Neuronal stem cell (in vitro differentiated cells): ENCODE data around the gene BRIX1.

Experiments
- DNase-seq: peaks from one replicate; pipeline ENCODE4 v3.0.0-alpha.2; 2013; ENCODE audit warnings: low spot score
- H2AFZ ChIP-seq: one replicate; pipeline ENCODE4 v1.6.1; 2013; ENCODE audit warnings: mild to moderate bottlenecking, low read length, inconsistent platforms
- H2AK5ac ChIP-seq: 2 replicates; pipeline ENCODE4 v1.6.1; 2013; ENCODE audit warnings: low read depth, mild to moderate bottlenecking, inconsistent platforms, low read length, moderate library complexity, mixed read lengths
- H2BK120ac ChIP-seq: 2 replicates; pipeline ENCODE4 v1.6.1; 2013; ENCODE audit warnings: low read depth, mild to moderate bottlenecking, inconsistent platforms, low read length, moderate library complexity, mixed read lengths
- H2BK12ac ChIP-seq: one replicate; pipeline ENCODE4 v1.6.1; 2013; ENCODE audit warnings: low read length, inconsistent platforms
- H2BK15ac ChIP-seq: 2 replicates; pipeline ENCODE4 v1.6.1; 2013; ENCODE audit warnings: mild to moderate bottlenecking, low read length, inconsistent platforms, mixed read lengths
- H2BK5ac ChIP-seq: one replicate; pipeline ENCODE4 v1.6.1; 2013; ENCODE audit warnings: inconsistent platforms, mild to moderate bottlenecking, low read length, moderate library complexity
- H3K14ac ChIP-seq: one replicate; pipeline ENCODE4 v1.6.1; 2013; ENCODE audit warnings: low read length, inconsistent platforms
- H3K18ac ChIP-seq: 2 replicates; pipeline ENCODE4 v1.6.1; 2013; ENCODE audit warnings: low read length, inconsistent platforms
- H3K23ac ChIP-seq: 2 replicates; pipeline ENCODE4 v1.6.1; 2013; ENCODE audit warnings: low read depth, mild to moderate bottlenecking, mixed read lengths, low read length, inconsistent platforms; ENCODE audit not compliant: poor library complexity
- H3K27ac ChIP-seq: replicated peaks from 3 replicates; pipeline ENCODE4 v1.5.1; 2013; ENCODE audit warnings: low read length, inconsistent platforms
- H3K27me3 ChIP-seq, 3 experiments: 2 replicates each; pipeline ENCODE4 v1.6.1; 2013; ENCODE audit warnings: low read length in 3 of 3, mild to moderate bottlenecking in 2 of 3, inconsistent platforms in 1 of 3, low read depth in 1 of 3, mixed read lengths in 1 of 3, moderate library complexity in 1 of 3; ENCODE audit not compliant: control insufficient read depth in 3 of 3, insufficient read depth in 3 of 3
- H3K36me3 ChIP-seq, 2 donors: replicated peaks in 1 of 2; 2 replicates each; pipeline ENCODE4 v1.6.1; 2013; ENCODE audit warnings: low read length in 2 of 2; ENCODE audit not compliant: control insufficient read depth in 2 of 2, insufficient read depth in 2 of 2
- H3K4ac ChIP-seq: 2 replicates; pipeline ENCODE4 v1.6.1; 2013; ENCODE audit warnings: inconsistent platforms, mild to moderate bottlenecking, low read length, moderate library complexity
- H3K4me1 ChIP-seq, 2 donors: 1 replicate in 1 of 2; 2 replicates in 1 of 2; pipeline ENCODE4 v1.6.1; 2013; ENCODE audit warnings: low read length in 2 of 2, low read depth in 1 of 2; ENCODE audit not compliant: control insufficient read depth in 2 of 2, insufficient read depth in 1 of 2
- H3K4me2 ChIP-seq: one replicate; pipeline ENCODE4 v1.6.1; 2013; ENCODE audit warnings: mild to moderate bottlenecking, low read length, inconsistent platforms; ENCODE audit not compliant: insufficient read depth, poor library complexity, severe bottlenecking
- H3K4me3 ChIP-seq, 2 donors: 2 replicates each; pipeline ENCODE4 v1.5.1; 2013; ENCODE audit warnings: low read length in 2 of 2, mild to moderate bottlenecking in 2 of 2, inconsistent platforms in 1 of 2, moderate library complexity in 1 of 2
- H3K79me1 ChIP-seq: one replicate; pipeline ENCODE4 v1.6.1; 2013; ENCODE audit warnings: low read depth, mild to moderate bottlenecking, inconsistent platforms, low read length, moderate library complexity
- H3K9ac ChIP-seq: one replicate; pipeline ENCODE4 v1.6.1; 2013; ENCODE audit warnings: mild to moderate bottlenecking, low read depth, low read length, inconsistent platforms; ENCODE audit not compliant: poor library complexity
- H3K9me3 ChIP-seq, 2 donors: replicated peaks in 1 of 2; 2 replicates each; pipeline versions ENCODE3 to v1.6.1; 2013; ENCODE audit warnings: low read length in 2 of 2, mild to moderate bottlenecking in 2 of 2, inconsistent platforms in 1 of 2, low read depth in 1 of 2, mixed read lengths in 1 of 2, moderate library complexity in 1 of 2; ENCODE audit not compliant: control insufficient read depth in 2 of 2, insufficient read depth in 1 of 2
- H4K8ac ChIP-seq: one replicate; pipeline ENCODE4 v1.6.1; 2013; ENCODE audit warnings: low read depth, mild to moderate bottlenecking, inconsistent platforms, low read length, moderate library complexity
- H4K91ac ChIP-seq: one replicate; pipeline ENCODE4 v1.6.1; 2013; ENCODE audit warnings: low read length, low read depth, mild to moderate bottlenecking, inconsistent platforms; ENCODE audit not compliant: poor library complexity
- WGBS, 2 donors: extraction: QIAGEN DNeasy Blood & Tissue Kit; methylation state at CpG; one replicate each; pipeline ENCODE4 v1.1.7; 2013; ENCODE audit warnings: missing lambda C conversion rate in 2 of 2, mixed read lengths in 1 of 2; ENCODE audit not compliant: insufficient read length in 2 of 2, insufficient replicate concordance in 1 of 2; ENCODE audit errors: extremely low coverage in 2 of 2; 5-methylcytosine and 5-hydroxymethylcytosine counted together

Gene BRIX1

DNA sequence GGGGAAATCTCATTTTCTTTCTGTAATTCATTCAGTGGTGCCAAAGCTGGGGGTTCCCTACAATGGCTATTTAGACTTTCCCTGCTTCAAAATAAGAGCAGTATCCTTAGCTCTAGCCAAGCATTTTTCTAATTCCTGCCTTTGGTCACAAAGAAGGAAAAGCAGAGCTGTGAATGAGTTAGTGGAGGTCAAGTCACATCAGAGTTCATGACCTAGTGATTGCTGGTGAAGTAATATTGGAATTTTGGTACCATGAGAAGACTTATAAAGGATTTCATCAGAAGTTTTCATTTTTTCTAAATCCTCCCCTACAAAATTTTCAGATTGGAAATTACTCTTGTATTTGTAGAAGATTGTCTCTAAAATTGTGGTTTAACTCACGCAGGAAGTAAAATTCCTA lies 41.8 kb downstream of the BRIX1 start:
- Histone ChIP-seq H3K4me1 (no peaks in the 10 kb centered on the region), H4K91ac (no peak overlapping the region)

DNA sequence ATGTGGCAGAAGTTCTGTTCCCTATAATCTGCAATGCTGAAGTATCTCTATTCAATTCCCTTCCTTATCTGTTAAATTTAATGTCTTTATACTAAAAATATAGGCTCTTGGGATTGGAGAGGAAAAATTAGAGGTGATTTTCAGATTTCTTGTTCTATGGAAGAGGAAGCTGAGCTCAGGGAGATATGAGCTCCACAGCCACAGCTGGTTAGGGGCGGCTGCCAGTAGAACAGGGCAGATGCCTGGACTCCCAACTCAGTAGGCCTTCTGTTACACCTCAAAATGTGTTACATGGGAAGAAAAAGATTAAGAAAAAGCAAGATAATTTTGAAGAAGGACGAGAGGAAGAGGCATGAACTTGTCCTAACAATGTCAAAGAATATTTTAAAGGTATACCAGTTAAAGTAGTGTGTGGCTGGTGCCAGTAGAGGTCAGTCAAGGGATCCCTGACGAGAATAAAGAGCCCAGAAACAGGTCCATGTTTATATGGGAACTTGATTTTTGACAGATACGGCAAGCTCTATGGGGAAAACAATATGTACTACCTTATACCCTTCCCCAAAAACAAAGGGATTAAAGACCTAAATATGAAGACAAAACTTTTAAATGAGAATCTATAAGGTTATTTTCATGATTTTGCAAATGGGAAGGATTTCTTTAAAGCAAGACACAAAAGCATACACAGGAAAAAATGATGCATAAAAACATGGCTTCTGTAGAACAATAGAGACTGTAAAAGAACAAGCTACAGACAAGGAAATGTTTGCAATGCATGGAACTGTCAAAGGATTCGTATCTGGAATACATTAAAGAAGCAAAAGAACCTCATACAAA lies 42.6 kb downstream of the BRIX1 start:
- no peak overlapping the region for H3K18ac ChIP-seq
- no peak overlapping the region for H3K4me3 ChIP-seq
- H4K8ac ChIP-seq = no peak overlapping the region
- H3K27ac ChIP-seq = no peak overlapping the region
- H3K4me1 ChIP-seq = no peaks in the 10 kb centered on the region
- H3K79me1 ChIP-seq = no peaks in the 10 kb centered on the region
- H3K9me3 ChIP-seq = no peaks in the 10 kb centered on the region
- no peak overlapping the region for H2BK5ac ChIP-seq
- no peak overlapping the region for H2AK5ac ChIP-seq
- no peak overlapping the region for H2BK15ac ChIP-seq
- no peak overlapping the region for H3K4ac ChIP-seq
- no CpG with 5 or more reads among the region's 5 CpGs for WGBS, 2 donors
- H3K27me3 ChIP-seq = no peaks in the 10 kb centered on the region
- no peak overlapping the region for H2AFZ ChIP-seq
- no peak overlapping the region for H2BK12ac ChIP-seq
- H3K23ac ChIP-seq = no peak overlapping the region
- peak; percentile 2 for DNase-seq
- H3K36me3 ChIP-seq = peaks cover 2 to 45% of the 10 kb centered on the region in 2 donors
- no peak overlapping the region for H3K4me2 ChIP-seq
- no peak overlapping the region for H4K91ac ChIP-seq
- H3K9ac ChIP-seq = no peak overlapping the region
- H2BK120ac ChIP-seq = no peak overlapping the region
- H3K14ac ChIP-seq = no peak overlapping the region

More for the DNA sequence above, 41.8 kb downstream of the BRIX1 start:
- H3K23ac ChIP-seq = no peak overlapping the region
- no peak overlapping the region for H2BK15ac ChIP-seq
- H3K4me3 ChIP-seq = no peak overlapping the region
- no peak overlapping the region for H2AFZ ChIP-seq
- H3K27me3 ChIP-seq = no peaks in the 10 kb centered on the region
- H3K4ac ChIP-seq = no peak overlapping the region
- no peak overlapping the region for H3K4me2 ChIP-seq
- no peaks in the 10 kb centered on the region for H3K9me3 ChIP-seq
- no peak overlapping the region for H3K9ac ChIP-seq
- DNase-seq = no peak
- no peak overlapping the region for H3K18ac ChIP-seq
- H3K36me3 ChIP-seq = peaks cover 2 to 53% of the 10 kb centered on the region in 2 donors
- H2BK5ac ChIP-seq = no peak overlapping the region
- H3K79me1 ChIP-seq = no peaks in the 10 kb centered on the region
- no peak overlapping the region for H4K8ac ChIP-seq
- no peak overlapping the region for H2AK5ac ChIP-seq
- H3K27ac ChIP-seq = no peak overlapping the region
- H3K14ac ChIP-seq = no peak overlapping the region
- no CpG with 5 or more reads among the region's 1 CpG for WGBS, 2 donors
- no peak overlapping the region for H2BK12ac ChIP-seq
- H2BK120ac ChIP-seq = no peak overlapping the region

- Histone ChIP-seq H3K4me3 (no peak overlapping the region), H3K9me3 (no peaks in the 10 kb centered on the region), H2AK5ac (no peak overlapping the region), H3K9ac (no peak overlapping the region), H2BK15ac (no peak overlapping the region), H3K27me3 (no peaks in the 10 kb centered on the region), H2BK120ac (no peak overlapping the region), H3K4ac (no peak overlapping the region), H3K23ac (no peak overlapping the region), H3K4me2 (no peak overlapping the region), H2BK5ac (no peak overlapping the region), H3K36me3 (peaks cover 2 to 32% of the 10 kb centered on the region in 2 donors), H3K4me1 (no peaks in the 10 kb centered on the region), H2BK12ac (no peak overlapping the region), H4K8ac (no peak overlapping the region), H3K27ac (no peak overlapping the region), H4K91ac (no peak overlapping the region), H3K79me1 (no peaks in the 10 kb centered on the region), H3K18ac (no peak overlapping the region), H2AFZ (no peak overlapping the region), H3K14ac (no peak overlapping the region)
- no CpG with 5 or more reads among the region's 1 CpG for WGBS, 2 donors
- DNase-seq = no peak
Measured at GRCh38 chr5:34959323-34959722, 43.8 kb downstream of the BRIX1 start.

DNA sequence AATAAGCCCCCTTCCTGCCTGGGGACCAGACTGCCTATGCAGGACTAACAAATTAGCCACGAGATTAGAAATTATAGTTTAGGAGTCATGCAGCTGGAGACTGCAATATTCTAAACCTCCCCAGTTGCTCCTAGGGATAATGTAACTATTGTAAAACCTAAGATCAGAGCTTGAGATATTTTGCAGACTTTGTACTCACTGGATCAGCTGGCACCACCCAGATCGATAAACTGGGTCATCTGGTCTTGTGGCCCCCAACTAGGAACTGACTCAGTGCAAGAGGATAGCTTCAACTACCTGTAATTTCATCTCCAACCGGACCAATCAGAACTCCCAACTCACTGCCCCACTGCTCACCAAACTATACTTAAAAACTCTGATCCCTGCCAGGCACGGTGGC lies 52.0 kb downstream of the BRIX1 start:
- Histone ChIP-seq H3K23ac (no peak overlapping the region), H2BK12ac (no peak overlapping the region), H2AFZ (no peak overlapping the region), H3K79me1 (no peaks in the 10 kb centered on the region), H3K4me2 (no peak overlapping the region), H3K9ac (no peak overlapping the region), H4K91ac (no peak overlapping the region), H2BK15ac (no peak overlapping the region), H3K4me1 (no peaks in the 10 kb centered on the region), H3K18ac (no peak overlapping the region), H2AK5ac (no peak overlapping the region), H3K4ac (no peak overlapping the region), H2BK5ac (no peak overlapping the region), H2BK120ac (no peak overlapping the region), H3K14ac (no peak overlapping the region), H3K36me3 (no peaks in the 10 kb centered on the region), H3K4me3 (no peak overlapping the region), H3K9me3 (peaks cover 0 to 2% of the 10 kb centered on the region in 2 donors), H3K27ac (no peak overlapping the region), H4K8ac (no peak overlapping the region), H3K27me3 (no peaks in the 10 kb centered on the region)
- DNase-seq = no peak
- no CpG with 5 or more reads among the region's 4 CpGs for WGBS, 2 donors
